AG04449 (cell line): ENCODE data around the gene CERKL.

Experiments
- CTCF ChIA-PET: fragments of 350-600 bp; formaldehyde crosslinking; extraction: SDS; loops from one replicate; lab custom pipeline; 2021; ENCODE audit warnings: antibody characterized with exemption; lab: Yijun Ruan, JAX
- POLR2A ChIA-PET: fragments of 400-600, 350-600 bp; formaldehyde crosslinking; extraction: SDS; loops from one replicate; lab custom pipeline; 2020; ENCODE audit warnings: antibody characterized with exemption, inconsistent platforms; lab: Yijun Ruan, JAX
- DNase-seq: peaks from one replicate; pipeline ENCODE4 v3.0.0-alpha.2; 2010; ENCODE audit warnings: low read depth, low spot score
- H3K4me3 ChIP-seq: 2 replicates; pipeline ENCODE4 v1.5.1; 2011; ENCODE audit warnings: low read depth, mild to moderate bottlenecking, control low read depth, low read length
- TF ChIP-seq, protein P1 (sequence below): IDR thresholded peaks from one replicate; pipeline ENCODE4 v1.5.1; 2011; ENCODE audit warnings: mild to moderate bottlenecking, moderate library complexity, low read length, control low read depth, inconsistent platforms; ENCODE audit not compliant: insufficient read depth; ENCODE audit errors: missing control alignments

CERKL gene

DNA sequence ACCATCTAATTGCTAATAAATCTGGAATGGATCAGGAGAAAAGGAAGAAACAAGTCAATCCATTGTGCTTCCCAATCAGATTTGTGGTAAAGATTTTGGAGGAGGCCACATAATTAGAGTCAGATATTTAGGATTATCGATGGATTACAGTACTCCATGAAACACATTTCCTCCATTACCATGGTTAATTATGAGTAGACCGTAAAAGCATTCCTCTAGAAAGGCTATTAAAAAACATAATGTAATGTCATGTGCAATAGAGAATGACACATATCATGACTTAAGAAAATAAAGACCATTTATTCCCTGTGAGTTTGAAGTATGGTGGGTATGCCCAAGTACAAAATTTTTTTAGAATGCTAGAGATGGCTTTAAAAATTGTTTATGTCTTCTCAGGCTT is 103.7 kb downstream of the CERKL start:
- TF ChIP-seq, protein P1, sequence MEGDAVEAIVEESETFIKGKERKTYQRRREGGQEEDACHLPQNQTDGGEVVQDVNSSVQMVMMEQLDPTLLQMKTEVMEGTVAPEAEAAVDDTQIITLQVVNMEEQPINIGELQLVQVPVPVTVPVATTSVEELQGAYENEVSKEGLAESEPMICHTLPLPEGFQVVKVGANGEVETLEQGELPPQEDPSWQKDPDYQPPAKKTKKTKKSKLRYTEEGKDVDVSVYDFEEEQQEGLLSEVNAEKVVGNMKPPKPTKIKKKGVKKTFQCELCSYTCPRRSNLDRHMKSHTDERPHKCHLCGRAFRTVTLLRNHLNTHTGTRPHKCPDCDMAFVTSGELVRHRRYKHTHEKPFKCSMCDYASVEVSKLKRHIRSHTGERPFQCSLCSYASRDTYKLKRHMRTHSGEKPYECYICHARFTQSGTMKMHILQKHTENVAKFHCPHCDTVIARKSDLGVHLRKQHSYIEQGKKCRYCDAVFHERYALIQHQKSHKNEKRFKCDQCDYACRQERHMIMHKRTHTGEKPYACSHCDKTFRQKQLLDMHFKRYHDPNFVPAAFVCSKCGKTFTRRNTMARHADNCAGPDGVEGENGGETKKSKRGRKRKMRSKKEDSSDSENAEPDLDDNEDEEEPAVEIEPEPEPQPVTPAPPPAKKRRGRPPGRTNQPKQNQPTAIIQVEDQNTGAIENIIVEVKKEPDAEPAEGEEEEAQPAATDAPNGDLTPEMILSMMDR, result no peak
- DNase-seq, result no peak
- ChIA-PET POLR2A (no interaction called here), CTCF (interaction anchor here (1.5 kb wide), 1 partner anchor 20 kb away, joined by 6 read pairs; no protein-coding TSS in a partner anchor)
- no peak overlapping the region for H3K4me3 ChIP-seq

DNA sequence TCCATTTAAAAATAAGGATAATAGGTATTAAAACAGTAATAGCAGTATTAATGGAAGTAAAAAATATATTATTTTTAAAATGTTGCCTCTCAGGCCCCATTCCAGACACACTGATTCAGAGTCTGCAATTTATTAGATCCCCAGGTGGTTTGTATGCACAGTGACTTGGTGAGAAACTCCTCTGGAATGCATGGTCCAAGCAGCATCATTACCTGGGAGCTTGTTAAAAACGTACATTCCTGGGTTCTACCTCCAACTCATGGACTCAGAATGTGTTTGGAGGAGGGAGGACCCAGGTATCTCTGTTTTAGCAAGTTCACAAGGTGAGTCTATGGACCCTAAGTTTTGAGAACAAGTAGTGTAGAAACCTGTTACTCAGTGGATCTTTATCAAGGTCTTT is 104.1 kb downstream of the CERKL start:
- H3K4me3 ChIP-seq, result no peak overlapping the region
- TF ChIP-seq, protein P1, result no peak
- ChIA-PET CTCF (interaction anchor here (1.5 kb wide), 1 partner anchor 20 kb away, joined by 6 read pairs; no protein-coding TSS in a partner anchor), POLR2A (no interaction called here)
- no peak for DNase-seq

DNA sequence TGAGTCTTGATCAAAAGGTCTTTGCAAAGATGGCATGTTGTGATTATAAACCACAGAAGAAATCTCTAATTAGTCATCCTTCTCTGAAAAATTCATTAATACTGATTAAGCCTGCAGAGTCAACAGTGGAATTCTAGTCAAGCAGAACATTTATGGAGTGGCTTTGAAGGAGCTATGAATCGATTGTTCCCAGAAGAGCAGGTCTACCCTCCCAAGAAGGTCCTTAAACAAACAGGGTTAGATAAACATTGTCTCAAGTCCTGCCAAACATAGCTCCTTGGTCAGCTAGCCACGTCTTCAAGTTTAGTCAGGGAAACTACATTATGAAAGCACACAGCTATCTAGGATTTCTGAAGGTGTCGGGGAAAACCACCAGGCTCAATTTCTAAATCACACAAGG is 110.8 kb downstream of the CERKL start:
- TF ChIP-seq, protein P1, result no peak
- ChIA-PET CTCF (no interaction called here), POLR2A (no interaction called here)
- no peak overlapping the region for H3K4me3 ChIP-seq
- no peak for DNase-seq

DNA sequence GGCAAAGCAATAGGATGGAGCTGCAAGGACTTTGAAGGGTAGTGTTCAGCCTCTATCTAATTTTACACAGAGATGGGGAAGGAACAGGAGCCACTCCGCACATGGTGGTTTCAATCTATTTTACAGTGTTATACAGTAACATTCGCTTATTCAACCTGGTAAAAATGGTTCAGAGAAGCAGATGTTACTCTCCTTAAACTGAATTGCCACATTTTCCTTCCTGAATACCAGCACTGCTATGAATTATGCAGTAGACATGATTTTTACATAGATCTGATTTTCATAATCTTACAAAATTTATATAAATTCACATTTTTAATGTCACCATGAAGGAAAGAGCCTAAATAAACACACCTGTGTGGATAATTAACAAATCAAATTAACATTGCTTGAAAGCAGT is 114.7 kb downstream of the CERKL start:
- TF ChIP-seq, protein P1, result no peak
- DNase-seq, result no peak
- CTCF ChIA-PET, result no interaction called here
- no peak overlapping the region for H3K4me3 ChIP-seq
- POLR2A ChIA-PET, result no interaction called here

DNA sequence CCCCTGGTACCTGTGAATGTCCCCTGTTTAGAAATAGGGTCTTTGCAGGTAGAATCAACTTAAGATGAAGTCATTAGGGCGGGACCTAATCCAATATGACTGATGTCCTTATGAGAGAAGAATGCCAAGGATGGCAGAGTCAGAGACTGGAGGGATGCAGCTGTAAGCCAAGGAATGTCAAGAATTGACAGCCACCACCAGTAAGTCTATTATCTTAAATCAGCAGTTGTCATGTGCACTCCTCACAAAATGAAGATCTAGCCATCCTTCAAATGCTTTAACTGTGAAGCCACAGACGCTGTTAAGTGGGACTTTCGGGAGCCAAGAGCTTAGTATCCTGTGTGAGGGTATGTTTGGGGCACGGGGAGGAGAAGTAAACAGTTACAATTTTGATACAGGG is 116.5 kb downstream of the CERKL start:
- no peak for DNase-seq
- TF ChIP-seq, protein P1, result no peak
- POLR2A ChIA-PET, result no interaction called here
- no peak overlapping the region for H3K4me3 ChIP-seq
- CTCF ChIA-PET, result no interaction called here

DNA sequence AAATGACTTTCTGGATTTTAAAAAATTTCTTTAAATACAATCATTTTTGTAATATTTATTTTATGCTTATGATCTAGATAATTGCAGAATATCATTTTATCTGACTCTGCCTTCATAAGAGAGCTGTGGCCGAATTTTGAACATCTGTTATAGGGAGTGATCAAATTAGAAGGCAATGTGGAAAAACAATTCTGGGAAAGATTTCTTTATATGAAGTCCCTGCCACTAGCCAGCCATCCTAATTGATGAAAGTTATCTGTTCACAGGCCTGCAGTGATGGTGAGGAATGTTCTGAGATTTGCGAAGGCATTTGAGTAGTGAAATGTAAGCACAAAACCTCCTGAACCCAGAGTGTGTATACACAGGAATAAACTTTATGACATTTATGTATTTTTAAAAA is 120.2 kb downstream of the CERKL start:
- ChIA-PET CTCF (no interaction called here), POLR2A (no interaction called here)
- TF ChIP-seq, protein P1, result no peak
- no peak for DNase-seq
- H3K4me3 ChIP-seq, result no peak overlapping the region
